Measurements from ENCODE around the gene ACRBP. TPM values are rescaled to one million over a fixed set of nuclear protein-coding genes. Genes with fewer than 3 reads are reported as not detected.
A peak's percentile ranks its signal among the peaks of the same experiment; 100 is the strongest.

Gene ACRBP
- total and polyA plus RNA-seq, 2 donors (not counting 3 experiments of a cell fraction or from before 2014, with no cell fraction given) = 1.3 to 5.7 TPM

- no TSS peak for BruUV-seq (replicated peaks)
- no peaks in the 10 kb centered on the region for H3K79me2 ChIP-seq (ENCODE audit: control insufficient read depth, insufficient read depth, low read length)
- intact Hi-C loops (cut with micrococcal nuclease) = no loop called here
- peaks cover 13% of the 10 kb centered on the region for H3K4me1 ChIP-seq (ENCODE audit: control insufficient read depth, extremely low read depth, insufficient read depth, low read length)
- no peaks in the 10 kb centered on the region for H3K9me1 ChIP-seq (replicated peaks; ENCODE audit: control insufficient read depth, extremely low read depth, insufficient read depth, low read length)
- FAIRE-seq = no peak
- dilution Hi-C loops (cut with MboI; ENCODE audit: extremely low pct_ligation_motif_present, low sequenced_read_pairs) = no loop called here
- no peak for TF ChIP-seq FOS (IDR thresholded peaks at IDR 0.05; ENCODE audit: borderline replicate concordance, insufficient read depth, low read length)
- no peak for TF ChIP-seq EZH2 (IDR thresholded peaks at IDR 0.05; ENCODE audit: borderline replicate concordance, low read depth, low read length, severe bottlenecking)
- no peak for TF ChIP-seq JUN (IDR thresholded peaks at IDR 0.05; ENCODE audit: borderline replicate concordance, insufficient read depth, insufficient read length, low read depth)
- no peaks in the 10 kb centered on the region for H4K20me1 ChIP-seq (replicated peaks; ENCODE audit: control insufficient read depth, extremely low read depth, insufficient read depth, low read length)
- no peak for DNase-seq (ENCODE audit: low read depth, low spot score)
- no peak overlapping the region for H3K4me2 ChIP-seq (ENCODE audit: insufficient read depth, low read length)
- H3K36me3 ChIP-seq (ENCODE audit: control insufficient read depth in 2 of 2, extremely low read depth in 1 of 2, insufficient read depth in 2 of 2, low read length in 2 of 2) = no peaks in the 10 kb centered on the region
- H3K4me3 ChIP-seq (replicated peaks in 1 of 3; ENCODE audit: insufficient read depth in 1 of 3, low read depth in 1 of 3, low read length in 3 of 3) = no peak overlapping the region
- H3K9me3 ChIP-seq (replicated peaks; ENCODE audit: control insufficient read depth, insufficient read depth, low read length) = no peaks in the 10 kb centered on the region
- H3K27me3 ChIP-seq (ENCODE audit: control insufficient read depth in 2 of 2, insufficient read depth in 2 of 2, low read length in 2 of 2) = no peaks in the 10 kb centered on the region
- no peak overlapping the region for H3K9ac ChIP-seq (replicated peaks; ENCODE audit: extremely low read depth, insufficient read depth, low read length)
- ChIA-PET CTCF (interaction anchor here (1.0 to 1.5 kb wide), 3 partner anchors 9 to 15 kb away, joined by 4 to 6 read pairs (median 4); no protein-coding TSS in a partner anchor), POLR2A (interaction anchor here (0.6 kb wide), 1 partner anchor 13 kb away, joined by 3 read pairs; no protein-coding TSS in a partner anchor)
- no peak overlapping the region for H2AFZ ChIP-seq (ENCODE audit: low read depth, low read length)
- H3K27ac ChIP-seq (ENCODE audit: insufficient read depth, low read depth, low read length) = no peak overlapping the region
Measured at GRCh38 chr12:6635375-6635855, 11.8 kb downstream of the ACRBP start.

- Histone ChIP-seq H3K4me1 (ENCODE audit: control insufficient read depth, extremely low read depth, insufficient read depth, low read length) (no peaks in the 10 kb centered on the region), H3K9me1 (replicated peaks; ENCODE audit: control insufficient read depth, extremely low read depth, insufficient read depth, low read length) (no peaks in the 10 kb centered on the region), H3K79me2 (ENCODE audit: control insufficient read depth, insufficient read depth, low read length) (no peaks in the 10 kb centered on the region), H3K36me3 (ENCODE audit: control insufficient read depth in 2 of 2, extremely low read depth in 1 of 2, insufficient read depth in 2 of 2, low read length in 2 of 2) (no peaks in the 10 kb centered on the region), H2AFZ (ENCODE audit: low read depth, low read length) (peak overlapping the region; percentile 3), H3K9me3 (replicated peaks; ENCODE audit: control insufficient read depth, insufficient read depth, low read length) (no peaks in the 10 kb centered on the region), H3K27me3 (ENCODE audit: control insufficient read depth in 2 of 2, insufficient read depth in 2 of 2, low read length in 2 of 2) (no peaks in the 10 kb centered on the region), H3K4me2 (ENCODE audit: insufficient read depth, low read length) (no peak overlapping the region), H3K9ac (replicated peaks; ENCODE audit: extremely low read depth, insufficient read depth, low read length) (no peak overlapping the region), H3K27ac (ENCODE audit: insufficient read depth, low read depth, low read length) (no peak overlapping the region), H3K4me3 (replicated peaks in 1 of 3; ENCODE audit: insufficient read depth in 1 of 3, low read depth in 1 of 3, low read length in 3 of 3) (no peak overlapping the region), H4K20me1 (replicated peaks; ENCODE audit: control insufficient read depth, extremely low read depth, insufficient read depth, low read length) (no peaks in the 10 kb centered on the region)
- dilution Hi-C loops (cut with MboI; ENCODE audit: extremely low pct_ligation_motif_present, low sequenced_read_pairs) = no loop called here
- ChIA-PET POLR2A (no interaction called here), CTCF (interaction anchor here (1.0 to 1.8 kb wide), 3 partner anchors 9 to 12 kb away, joined by 4 to 9 read pairs (median 5); no protein-coding TSS in a partner anchor)
- intact Hi-C loops (cut with micrococcal nuclease) = no loop called here
- FAIRE-seq (peak; percentile 62), DNase-seq (ENCODE audit: low read depth, low spot score) (no peak)
- TF ChIP-seq POLR2A (IDR thresholded peaks at IDR 0.05; ENCODE audit: low read depth, low read length) = no peak
- no TSS peak for BruUV-seq (replicated peaks)
Measured at GRCh38 chr12:6632026-6632983, 14.9 kb downstream of the ACRBP start.
